B cell (primary cell): ENCODE data around the gene KLK15. TPM values are rescaled to one million over a fixed set of nuclear protein-coding genes. Genes with fewer than 3 reads are reported as not detected.

Experiments used
- ATAC-seq: fragments of 200-7000 bp; cut with Tn5 transposase; one replicate; pipeline ENCODE4 v1.10.0; 2021; ENCODE audit warnings: low read depth, mild to moderate bottlenecking, moderate number of reproducible peaks, moderate library complexity
- CTCF ChIA-PET: fragments of 350-600 bp; sonication (Branson Sonifier 250); formaldehyde crosslinking; loops from one replicate; lab custom pipeline; 2021; ENCODE audit warnings: antibody characterized with exemption, inconsistent platforms; lab: Charles Lee
- POLR2A ChIA-PET: fragments of 350-600 bp; sonication (Branson Sonifier 250); formaldehyde crosslinking; loops from one replicate; lab custom pipeline; 2021; ENCODE audit warnings: antibody characterized with exemption; lab: Charles Lee
- DNase-seq: peaks from one replicate; pipeline ENCODE4 v3.0.0; 2013
- H2AFZ ChIP-seq: 2 replicates; pipeline ENCODE4 v1.6.1; 2012; ENCODE audit warnings: mild to moderate bottlenecking, low read depth, low read length; ENCODE audit not compliant: insufficient read depth, poor library complexity, severe bottlenecking
- H3K27ac ChIP-seq, 2 donors: 1 replicate in 1 of 2; 2 replicates in 1 of 2; pipeline ENCODE4 v1.5.1; 2012 to 2013; ENCODE audit warnings: low read length in 2 of 2, mild to moderate bottlenecking in 2 of 2, moderate library complexity in 1 of 2
- H3K27me3 ChIP-seq, 4 experiments: fragments of 200-600 bp in 1 of 4; sonication (generic) in 1 of 4; replicated peaks in 1 of 4; 1 replicate in 2 of 4; 2 replicates in 2 of 4; pipeline versions ENCODE4 v1.6.1 to v1.7.0; 2013 to 2016; ENCODE audit warnings: low read length in 3 of 4, mild to moderate bottlenecking in 2 of 4, mixed read lengths in 1 of 4, moderate library complexity in 1 of 4; ENCODE audit not compliant: insufficient read depth in 4 of 4, control insufficient read depth in 3 of 4; ENCODE audit errors: control extremely low read depth in 1 of 4
- H3K36me3 ChIP-seq, 2 experiments: replicated peaks in 1 of 2; 1 replicate in 1 of 2; 2 replicates in 1 of 2; pipeline versions ENCODE4 v1.6.1 to v1.7.1; 2013; ENCODE audit warnings: low read length in 1 of 2; ENCODE audit not compliant: insufficient read depth in 2 of 2, control insufficient read depth in 1 of 2; ENCODE audit errors: control extremely low read depth in 1 of 2, extremely low read depth in 1 of 2
- H3K4me1 ChIP-seq, 2 donors: fragments of 200-600 bp in 1 of 2; sonication (generic) in 1 of 2; 1 replicate in 1 of 2; 2 replicates in 1 of 2; pipeline versions ENCODE4 v1.5.1 to v1.6.1; 2013 to 2017; ENCODE audit warnings: low read length in 2 of 2; ENCODE audit not compliant: control insufficient read depth in 2 of 2, insufficient read depth in 2 of 2
- H3K4me2 ChIP-seq: replicated peaks from 2 replicates; pipeline ENCODE3; 2012; ENCODE audit warnings: mild to moderate bottlenecking, low read depth, low read length; ENCODE audit not compliant: poor library complexity, severe bottlenecking
- H3K4me3 ChIP-seq, 5 experiments: fragments of 200-600 bp in 1 of 5; sonication (generic) in 1 of 5; 1 replicate in 3 of 5; 2 replicates in 2 of 5; pipeline versions ENCODE4 v1.5.1 to v1.7.0; 2011 to 2016; ENCODE audit warnings: low read length in 4 of 5, mild to moderate bottlenecking in 4 of 5, low read depth in 2 of 5, control low read depth in 1 of 5, moderate library complexity in 1 of 5; ENCODE audit not compliant: insufficient read depth in 1 of 5; ENCODE audit errors: control extremely low read depth in 1 of 5, extremely low read depth in 1 of 5
- H3K79me2 ChIP-seq: fragments of 200-600 bp; sonication (generic); one replicate; pipeline ENCODE4 v1.6.0; 2016; ENCODE audit warnings: low read length; ENCODE audit not compliant: control insufficient read depth, insufficient read depth
- H3K9ac ChIP-seq: fragments of 200-600 bp; sonication (generic); 2 replicates; pipeline ENCODE4 v1.6.1; 2017; ENCODE audit warnings: mild to moderate bottlenecking, low read length, moderate library complexity
- H3K9me3 ChIP-seq, 3 donors: one replicate each; pipeline versions ENCODE4 v1.6.1 to v1.7.1; 2013; ENCODE audit warnings: low read length in 2 of 3; ENCODE audit not compliant: control insufficient read depth in 2 of 3, insufficient read depth in 1 of 3; ENCODE audit errors: control extremely low read depth in 1 of 3
- H4K20me1 ChIP-seq: 2 replicates; pipeline ENCODE4 v1.6.0; 2012; ENCODE audit warnings: mild to moderate bottlenecking, low read length; ENCODE audit not compliant: insufficient read depth, control insufficient read depth, poor library complexity, severe bottlenecking
- H3K27ac Mint-ChIP-seq: one replicate; pipeline ENCODE4 v1.8.0; 2021; ENCODE audit warnings: mixed read lengths
- H3K27me3 Mint-ChIP-seq: one replicate; pipeline ENCODE4 v1.8.0; 2021; ENCODE audit warnings: mixed read lengths
- H3K4me1 Mint-ChIP-seq: one replicate; pipeline ENCODE4 v1.8.0; 2021; ENCODE audit warnings: mixed read lengths
- H3K4me3 Mint-ChIP-seq: one replicate; pipeline ENCODE4 v1.8.0; 2021; ENCODE audit warnings: mixed read lengths
- H3K9me3 Mint-ChIP-seq: one replicate; pipeline ENCODE4 v1.8.0; 2022; ENCODE audit warnings: mixed read lengths; ENCODE audit not compliant: insufficient read depth
- CTCF ChIP-seq: fragments of 200-600 bp; IDR thresholded peaks from one replicate; pipeline ENCODE4 v1.8.0; 2022; ENCODE audit warnings: antibody characterized with exemption, mild to moderate bottlenecking
- EZH2 ChIP-seq: IDR thresholded peaks from 2 replicates; pipeline ENCODE4 v1.6.1; 2012; ENCODE audit warnings: borderline replicate concordance, low read depth, mild to moderate bottlenecking, moderate library complexity, low read length; ENCODE audit not compliant: insufficient read depth, poor library complexity, severe bottlenecking
- WGBS: methylation state at CpG from one replicate; pipeline ENCODE4 v1.1.5; 2013; ENCODE audit warnings: missing lambda C conversion rate; ENCODE audit not compliant: insufficient coverage; 5-methylcytosine and 5-hydroxymethylcytosine counted together
- intact Hi-C: fragments of 100-400 bp; cut with micrococcal nuclease; formaldehyde crosslinking; loops from one replicate; pipeline ENCODE4 v1.10.0; 2022
- polyA plus RNA-seq: library from polyadenylated mRNA; depleted of rRNA; stranded (reverse); fragments of >200 nt; gene quantifications from 2 replicates; pipeline ENCODE4 v1.2.3, GENCODE V29; 2012
- total RNA-seq, 2 donors: library from RNA; stranded (reverse); fragments of 120-200 nt in 1 of 2; gene quantifications; 1 replicate in 1 of 2; 2 replicates in 1 of 2; pipeline versions ENCODE4 v1.2.3 to v1.2.4, GENCODE V29; 2013 to 2022

The KLK15 gene
- total and polyA plus RNA-seq, 2 donors (not counting 1 experiment from before 2014, with no cell fraction given): 0.07 TPM; not detected in 1

GRCh38 chr19:50817941-50818858 is 15.2 kb downstream of the KLK15 start:
- Mint-ChIP-seq H3K27me3 (peaks cover 22% of the 10 kb centered on the region), H3K9me3 (no peaks in the 10 kb centered on the region), H3K4me1 (peaks cover 63% of the 10 kb centered on the region), H3K4me3 (peak overlapping the region; percentile 93), H3K27ac (peak overlapping the region; percentile 90)
- intact Hi-C loops: loop anchor here (1.0 to 5.0 kb wide), 3 partner anchors 13 to 79 kb away; no protein-coding TSS in a partner anchor
- Histone ChIP-seq H2AFZ (peak overlapping the region; percentile 72), H3K4me1 (peaks cover 45 to 53% of the 10 kb centered on the region in 2 donors), H3K27me3 (peaks cover 0 to 36% (median 2%) of the 10 kb centered on the region in 4 experiments), H3K79me2 (no peaks in the 10 kb centered on the region), H3K36me3 (no peaks in the 10 kb centered on the region), H4K20me1 (no peaks in the 10 kb centered on the region), H3K4me2 (peak overlapping the region; percentile 75), H3K27ac (peak overlapping the region in 1 of 2 donors; percentile 29), H3K9me3 (peaks cover 0 to 16% (median 0%) of the 10 kb centered on the region in 3 donors), H3K9ac (peak overlapping the region; percentile 66), H3K4me3 (peak overlapping the region in 4 of 5 experiments; percentile 60 to 76 (median 67))
- ATAC-seq (peak; percentile 69), DNase-seq (peak; percentile 77)
- ChIA-PET CTCF (interaction anchor here (3.1 kb wide), 1 partner anchor 104 kb away, joined by 13 read pairs; no protein-coding TSS in a partner anchor), POLR2A (interaction anchor here (1.5 kb wide), 1 partner anchor 13 kb away, joined by 11 read pairs; no protein-coding TSS in a partner anchor)
- no peak for TF ChIP-seq CTCF
- no peak for TF ChIP-seq EZH2
- whole genome bisulfite sequencing: 9% methylated on average over 51 of the region's 52 CpGs
